T-helper 1 cell treated with Interleukin-12 subunit alpha and Interleukin-12 subunit beta and Interleukin-4 antibody, amounts not matched to agents 30 ng/mL and 1 ng/mL, for 36 hours (primary cell): ENCODE data around the gene DHX16. TPM values are rescaled to one million over a fixed set of nuclear protein-coding genes. Genes with fewer than 3 reads are reported as not detected.

Source experiments
- intact Hi-C: fragments of 100-400 bp; cut with micrococcal nuclease; formaldehyde crosslinking; loops from one replicate; pipeline ENCODE4 v1.15.1; 2024
- total RNA-seq: library from RNA; stranded (reverse); gene quantifications from 2 replicates; pipeline ENCODE4 v1.2.3, GENCODE V29; 2022

Gene DHX16
- 49.5 and 51.0 TPM in 2 replicates for total RNA-seq

DNA sequence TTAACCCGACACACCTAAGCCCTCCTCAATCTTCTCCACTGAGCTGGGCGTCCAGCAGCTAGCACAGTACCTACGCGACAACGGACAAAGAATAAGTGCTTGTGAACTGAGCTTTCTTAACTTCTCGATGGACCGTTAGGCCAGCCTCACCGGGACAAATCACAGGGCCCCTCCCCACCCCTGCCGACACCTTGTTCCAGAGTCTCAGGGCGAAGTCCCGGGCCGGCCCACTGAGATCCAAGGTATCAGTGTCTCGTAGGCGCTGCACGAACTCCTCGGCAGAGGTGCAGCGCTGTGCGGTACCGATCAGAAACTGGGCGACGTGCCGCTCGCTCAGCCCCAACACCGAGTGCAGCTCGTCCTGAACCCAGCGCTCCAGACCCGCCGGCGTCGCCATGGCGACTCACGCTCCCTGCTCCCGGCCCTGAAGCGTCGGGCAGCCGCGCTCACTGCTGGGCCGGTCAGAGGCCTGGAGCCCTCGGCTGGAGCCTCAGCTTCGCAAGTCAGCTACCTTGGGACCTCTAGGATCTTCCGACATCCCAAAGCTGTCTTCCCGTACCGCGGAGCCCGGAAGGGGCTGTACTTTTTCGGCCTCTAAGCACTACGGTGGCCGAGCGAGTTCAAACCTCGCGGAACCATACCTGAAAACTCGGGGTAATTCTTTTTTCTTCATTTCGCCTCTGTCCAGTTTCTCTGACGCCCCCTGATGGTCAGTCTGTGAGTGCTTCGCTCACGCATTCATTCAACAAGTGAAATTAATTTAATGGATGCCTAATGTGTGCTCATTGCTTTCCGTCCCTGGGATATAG lies at the start of gene DHX16:
Gene DHX16 (minus strand): TSS at position 562 of the 809 bp plus-strand sequence. CDS start 165 bp downstream, at position 397.
- intact Hi-C loops: loop anchor here (1.0 to 2.0 kb wide), 9 partner anchors 10 to 236 kb away; partner anchors contain the start of genes ABCF1, ATAT1, C6orf136 and GNL1

DNA sequence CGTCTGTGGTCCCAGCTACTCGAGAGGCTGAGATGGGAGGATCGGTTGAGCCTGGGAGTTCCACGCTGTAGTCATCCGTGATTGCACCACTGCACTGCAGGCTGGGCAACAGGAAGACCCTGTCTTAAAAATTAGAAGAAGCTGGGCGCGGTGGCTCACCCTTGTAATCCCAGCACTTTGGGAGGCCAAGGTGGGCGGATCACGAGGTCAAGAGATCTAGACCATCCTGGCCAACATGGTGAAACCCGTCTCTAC lies 49.1 kb upstream of the DHX16 start:
- intact Hi-C loops: loop anchor here (1.0 to 10.0 kb wide), 5 partner anchors 9 to 757 kb away; partner anchors contain the start of gene FLOT1

- intact Hi-C loops: loop anchor here (1.0 to 10.0 kb wide), 10 partner anchors 10 to 825 kb away; partner anchors contain the start of genes ABCF1, ATP6V1G2, FLOT1 and NFKBIL1
Measured at GRCh38 chr6:30721198-30722024, 48.6 kb upstream of the DHX16 start.

- intact Hi-C loops: loop anchor here (1.0 to 10.0 kb wide), 7 partner anchors 38 to 900 kb away; partner anchors contain the start of genes ABCF1, ATP6V1G2, NFKBIL1 and PPP1R11
Measured at GRCh38 chr6:30720738-30721197, 48.0 kb upstream of the DHX16 start.

DNA sequence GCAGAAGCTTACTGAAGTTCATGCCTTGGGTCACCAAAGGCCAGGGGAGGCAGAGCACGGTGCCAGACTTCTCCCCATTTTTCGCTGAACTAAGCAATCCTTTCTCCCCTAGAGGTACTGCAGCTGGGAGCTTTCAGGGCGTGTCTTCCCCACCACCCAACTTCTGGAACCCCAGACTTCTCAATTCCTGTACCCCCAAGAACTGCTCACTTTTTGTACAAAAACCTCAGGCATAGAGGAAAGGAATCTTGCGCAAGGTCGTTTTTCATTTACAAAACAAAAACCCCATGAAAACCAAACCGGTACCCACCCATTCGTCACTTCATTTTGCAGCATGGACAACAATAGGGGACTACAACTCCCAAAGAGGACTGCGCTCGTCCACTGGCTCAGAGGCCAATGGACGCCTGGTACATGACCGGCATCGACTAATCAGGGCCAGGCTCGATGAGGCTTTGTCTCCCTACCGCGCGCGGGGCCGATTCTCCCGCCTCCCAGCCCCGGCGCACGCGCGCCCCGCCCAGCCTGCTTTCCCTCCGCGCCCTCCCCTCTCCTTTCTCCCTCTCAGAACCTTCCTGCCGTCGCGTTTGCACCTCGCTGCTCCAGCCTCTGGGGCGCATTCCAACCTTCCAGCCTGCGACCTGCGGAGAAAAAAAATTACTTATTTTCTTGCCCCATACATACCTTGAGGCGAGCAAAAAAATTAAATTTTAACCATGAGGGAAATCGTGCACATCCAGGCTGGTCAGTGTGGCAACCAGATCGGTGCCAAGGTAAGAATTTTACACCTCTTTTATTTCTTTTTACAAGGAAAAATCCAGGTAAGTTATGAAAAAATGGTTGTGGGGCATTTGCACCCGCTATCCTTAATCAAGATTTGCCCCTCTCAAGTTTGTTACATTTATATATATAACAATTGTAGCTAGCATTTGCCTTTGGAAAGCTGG lies 47.3 kb upstream of the DHX16 start, which contains the start of gene TUBB:
Gene TUBB (plus strand): TSS at position 562 of the 947 bp plus-strand sequence. CDS start 155 bp downstream, at position 717.
- intact Hi-C loops: loop anchor here (1.0 to 10.0 kb wide), 6 partner anchors 393 to 947 kb away; partner anchors contain the start of genes ATP6V1G2, CSNK2B, LY6G5B and NFKBIL1

- intact Hi-C loops: loop anchor here (5.0 kb wide), 1 partner anchor 948 kb away; the partner anchor contains the start of genes CSNK2B and LY6G5B
Measured at GRCh38 chr6:30719356-30719755, 46.5 kb upstream of the DHX16 start.

DNA sequence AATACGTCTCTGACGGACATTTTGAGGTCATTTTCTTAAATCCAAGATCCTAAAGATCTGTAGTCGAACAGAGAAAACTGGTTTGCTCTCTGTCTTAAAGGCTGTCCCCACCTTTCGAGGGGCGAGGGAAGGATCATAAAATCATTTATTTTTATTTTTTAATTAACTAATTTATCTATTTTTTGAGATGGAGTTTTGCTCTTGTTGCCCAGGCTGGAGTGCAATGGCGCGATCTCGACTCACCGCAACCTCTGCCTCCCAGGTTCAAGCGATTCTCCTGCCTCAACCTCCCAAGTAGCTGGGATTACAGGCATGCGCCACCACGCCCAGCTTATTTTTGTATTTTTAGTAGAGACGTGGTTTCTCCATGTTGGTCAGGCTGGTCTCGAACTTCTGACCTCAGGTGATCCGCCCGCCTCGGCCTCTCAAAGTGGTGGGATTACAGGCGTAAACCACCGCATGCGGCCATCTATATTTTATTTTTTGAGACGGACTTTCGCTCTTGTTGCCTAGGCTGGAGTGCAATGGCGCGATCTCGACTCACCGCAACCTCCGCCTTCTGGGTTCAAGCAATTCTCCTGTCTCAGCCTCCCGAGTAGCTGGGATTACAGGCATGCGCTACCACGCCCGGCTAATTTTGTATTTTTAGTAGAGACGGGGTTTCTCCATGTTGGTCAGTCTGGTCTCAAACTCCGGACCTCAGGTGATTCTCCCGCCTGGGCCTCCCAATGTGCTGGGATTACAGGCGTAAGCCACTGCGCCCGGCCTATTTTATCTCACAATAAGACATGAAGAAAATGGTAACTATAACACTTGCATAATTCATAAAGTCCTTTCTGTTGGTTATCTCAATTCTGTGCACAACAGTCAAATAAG lies 45.3 kb upstream of the DHX16 start:
- intact Hi-C loops: loop anchor here (1.0 to 5.0 kb wide), 14 partner anchors 31 to 1460 kb away; partner anchors contain the start of genes ABCF1, ATAT1, C6orf136 and CSNK2B

DNA sequence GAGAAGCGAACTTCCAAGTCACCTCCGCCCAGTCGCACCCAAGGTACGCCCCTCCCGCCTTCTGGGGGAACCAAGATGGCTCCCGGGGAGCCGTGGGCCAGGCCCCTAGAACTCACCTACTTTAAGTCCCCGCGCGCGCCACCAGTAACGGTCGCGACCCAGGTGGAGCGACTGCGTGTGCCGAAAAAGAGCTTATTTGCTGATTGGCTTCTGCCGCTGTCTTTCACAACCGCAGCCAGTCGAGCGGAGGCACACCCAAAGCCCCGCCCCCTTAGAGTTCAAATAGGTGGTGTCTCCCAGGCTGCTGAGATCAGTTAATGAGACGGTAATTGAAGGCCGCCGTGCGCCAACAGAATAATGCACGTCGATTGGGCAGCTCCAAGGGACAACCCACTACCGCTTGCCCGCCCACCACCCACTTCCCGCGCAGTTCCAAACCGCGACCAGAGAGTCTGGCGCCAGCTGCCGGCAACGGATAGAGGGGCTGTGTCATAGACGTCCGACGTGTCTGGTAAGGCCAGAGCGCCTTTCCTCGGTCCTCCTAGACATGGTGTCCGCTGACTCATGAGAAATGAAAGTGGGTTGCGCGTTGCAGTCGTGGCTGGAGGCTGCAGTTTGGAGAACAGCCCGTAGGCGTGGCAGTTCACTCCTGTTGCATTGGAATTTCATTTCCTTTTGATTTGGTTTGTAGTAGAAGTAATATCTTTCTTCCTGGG lies 44.5 kb upstream of the DHX16 start, which contains the start of gene MDC1:
Gene MDC1 (minus strand): TSS at position 153 of the 716 bp plus-strand sequence. CDS start 2,106 bp downstream, outside the sequence.
- intact Hi-C loops: loop anchor here (1.0 to 5.0 kb wide), 14 partner anchors 30 to 1461 kb away; partner anchors contain the start of genes ABCF1, ATAT1, C6orf136 and CSNK2B

DNA sequence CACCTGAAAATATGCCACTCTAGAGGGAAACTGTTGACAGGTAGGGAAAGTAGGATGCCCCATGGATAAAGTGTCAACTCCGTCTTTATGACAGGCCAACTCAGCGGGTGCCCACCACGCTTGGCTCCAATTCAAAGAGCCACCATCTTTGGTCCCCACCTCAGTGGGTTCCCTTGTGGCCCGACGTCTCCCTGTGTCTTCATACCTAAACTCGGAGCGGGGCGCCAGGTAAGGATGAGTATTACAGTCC lies 44.0 kb upstream of the DHX16 start:
- intact Hi-C loops: loop anchor here (1.0 to 5.0 kb wide), 14 partner anchors 30 to 1461 kb away; partner anchors contain the start of genes ABCF1, ATAT1, C6orf136 and CSNK2B

DNA sequence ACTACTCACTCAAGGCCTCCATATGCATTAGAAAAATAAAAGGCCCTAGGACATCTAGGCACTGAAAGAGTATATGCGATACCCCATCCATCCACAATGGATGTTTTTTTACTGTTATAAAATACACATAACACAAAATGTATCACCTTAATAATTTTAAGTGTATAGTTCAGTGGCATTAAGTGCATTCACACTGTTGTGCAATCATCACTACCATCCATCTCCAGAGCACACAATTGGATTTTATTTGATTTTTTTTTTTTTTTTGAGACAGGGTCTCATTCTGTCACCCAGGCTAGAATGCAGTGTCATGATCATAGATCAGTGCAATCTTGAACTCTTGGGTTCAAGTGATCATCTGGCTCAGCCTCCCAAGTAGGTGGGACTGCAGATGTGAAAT lies 41.5 kb upstream of the DHX16 start:
- intact Hi-C loops: no loop called here

GRCh38 chr6:30712441-30712945 lies 39.7 kb upstream of the DHX16 start:
- intact Hi-C loops: no loop called here

GRCh38 chr6:30711758-30712380 lies 39.1 kb upstream of the DHX16 start:
- intact Hi-C loops: no loop called here

DNA sequence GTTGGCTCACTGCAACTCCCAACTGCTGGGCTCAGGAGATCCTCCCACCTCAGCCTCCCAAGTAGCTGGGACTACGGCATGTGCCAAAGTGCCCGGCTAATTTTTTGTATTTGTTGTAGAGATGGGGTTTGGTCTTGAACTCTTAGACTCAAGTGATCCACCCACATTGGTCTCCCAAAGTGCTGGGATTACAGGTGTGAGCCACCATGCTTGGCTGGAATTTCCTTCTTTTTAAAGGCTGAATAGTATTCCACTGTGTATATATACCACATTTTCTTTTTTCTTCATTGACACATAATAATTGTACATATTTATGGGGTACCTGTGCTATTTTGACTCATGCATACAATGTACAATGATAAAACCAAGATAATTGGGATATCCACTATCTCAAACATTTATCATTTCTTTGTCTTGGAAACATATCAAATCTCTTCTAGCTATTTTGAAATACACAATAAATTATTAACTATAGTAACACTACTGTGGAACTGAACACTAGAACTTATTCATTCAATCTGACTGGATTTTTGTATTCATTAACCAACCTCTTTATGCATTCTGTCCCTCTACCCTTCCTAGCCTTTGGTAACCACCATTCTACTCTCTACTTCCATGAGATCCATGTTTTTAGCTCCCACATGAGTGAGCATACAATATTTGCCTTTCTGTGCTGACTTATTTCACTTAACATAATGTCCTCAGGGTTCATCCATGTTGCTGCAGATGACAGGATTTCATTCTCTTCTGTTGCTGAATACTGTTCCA lies 36.5 kb upstream of the DHX16 start:
- intact Hi-C loops: no loop called here

- intact Hi-C loops: no loop called here
Measured at GRCh38 chr6:30707281-30707850, 34.6 kb upstream of the DHX16 start.

- intact Hi-C loops: no loop called here
Measured at GRCh38 chr6:30705620-30706019, 32.8 kb upstream of the DHX16 start.

DNA sequence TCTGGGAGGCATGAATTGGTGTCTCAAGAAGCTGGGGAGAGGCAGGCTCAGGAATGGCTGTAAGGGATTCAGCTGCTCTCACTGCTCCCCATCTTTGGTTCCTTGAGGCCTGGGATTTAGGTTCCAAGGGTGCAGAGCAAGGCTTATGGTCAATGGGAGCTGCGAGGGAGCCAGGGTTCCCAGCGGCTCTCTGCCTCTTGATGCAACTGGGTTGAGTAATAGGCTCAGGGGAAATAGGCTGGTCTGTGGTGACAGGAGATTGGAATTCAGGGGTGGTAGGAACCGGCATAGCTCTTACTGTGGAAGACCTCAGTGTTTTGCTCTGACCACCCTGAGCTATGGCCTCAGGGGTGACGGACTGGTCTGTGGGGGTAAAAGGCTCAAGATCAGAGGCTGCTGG lies 31.0 kb upstream of the DHX16 start:
- intact Hi-C loops: no loop called here

DNA sequence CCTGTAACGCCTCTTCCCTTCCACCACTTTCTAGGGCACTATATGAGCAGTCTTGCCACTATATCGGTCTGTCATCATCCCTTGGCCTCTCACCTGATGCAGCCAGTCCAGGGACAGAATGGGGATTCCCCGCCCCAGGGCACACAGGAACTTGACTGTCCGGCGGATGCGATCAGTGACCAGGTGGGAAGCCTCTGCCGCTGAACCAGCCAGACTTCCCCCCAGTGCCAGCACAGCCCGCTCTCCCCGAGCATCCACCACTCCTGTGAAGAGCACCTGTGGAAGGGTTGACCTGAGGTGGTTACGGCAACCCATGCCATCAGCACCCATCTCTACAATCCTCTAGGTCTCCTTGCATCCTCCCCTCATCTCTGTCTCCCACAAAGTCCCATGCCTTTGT lies 30.2 kb upstream of the DHX16 start:
- intact Hi-C loops: no loop called here
